IMR-90 (cell line): ENCODE measurements around the gene MCAM. TPM values are rescaled to one million over a fixed set of nuclear protein-coding genes. Genes with fewer than 3 reads are reported as not detected.
A peak's percentile ranks its signal among the peaks of the same experiment; 100 is the strongest.

Experiments used
- ATAC-seq: fragments of 200-7000 bp; cut with Tn5 transposase; 2 replicates; pipeline ENCODE4 v1.9.1; 2020; ENCODE audit warnings: low read depth, mild to moderate bottlenecking, moderate library complexity
- BruUV-seq: library from RNA; stranded (reverse); fragments of 400-500 nt; replicated peaks from 2 replicates; lab custom pipeline; 2021; lab: Mats Ljungman, UMichigan
- CTCF ChIA-PET: fragments of 300-600 bp; formaldehyde crosslinking; extraction: SDS; loops from one replicate; lab custom pipeline; 2021; ENCODE audit warnings: antibody characterized with exemption; lab: Yijun Ruan, JAX
- POLR2A ChIA-PET: fragments of 300-600 bp; sonication (Branson Sonifier 250); formaldehyde crosslinking; loops from one replicate; lab custom pipeline; 2022; ENCODE audit warnings: antibody characterized with exemption; ENCODE audit not compliant: unreplicated experiment; lab: Charles Lee
- DNase-seq: peaks from one replicate; pipeline ENCODE4 v3.0.0; 2013
- H2AFZ ChIP-seq: replicated peaks from 2 replicates; pipeline ENCODE3; 2013; ENCODE audit warnings: low read length, mild to moderate bottlenecking; ENCODE audit not compliant: poor library complexity
- H2AK5ac ChIP-seq: 2 replicates; pipeline ENCODE4 v1.6.1; 2013; ENCODE audit warnings: low read depth, low read length, inconsistent platforms
- H2AK9ac ChIP-seq: replicated peaks from 2 replicates; pipeline ENCODE3; 2013; ENCODE audit warnings: mild to moderate bottlenecking, low read depth, low read length, moderate library complexity; ENCODE audit not compliant: poor library complexity
- H2BK120ac ChIP-seq: 2 replicates; pipeline ENCODE4 v1.6.1; 2013; ENCODE audit warnings: low read depth, low read length, inconsistent platforms
- H2BK15ac ChIP-seq: 3 replicates; pipeline ENCODE4 v1.6.1; 2013; ENCODE audit warnings: low read depth, low read length, inconsistent platforms
- H2BK20ac ChIP-seq: 2 replicates; pipeline ENCODE4 v1.6.1; 2013; ENCODE audit warnings: low read depth, mild to moderate bottlenecking, inconsistent platforms, low read length, moderate library complexity
- H2BK5ac ChIP-seq: 2 replicates; pipeline ENCODE4 v1.6.1; 2013; ENCODE audit warnings: mild to moderate bottlenecking, low read depth, low read length, inconsistent platforms; ENCODE audit not compliant: poor library complexity, severe bottlenecking
- H3K14ac ChIP-seq: replicated peaks from 2 replicates; pipeline ENCODE4 v1.6.1; 2013; ENCODE audit warnings: low read depth, low read length, inconsistent platforms
- H3K18ac ChIP-seq: 2 replicates; pipeline ENCODE4 v1.6.1; 2013; ENCODE audit warnings: low read depth, low read length, control low read depth
- H3K23ac ChIP-seq: 2 replicates; pipeline ENCODE4 v1.6.1; 2013; ENCODE audit warnings: low read depth, low read length, inconsistent platforms
- H3K27ac ChIP-seq: 2 replicates; pipeline ENCODE4 v1.5.1; 2013; ENCODE audit warnings: mild to moderate bottlenecking, control low read depth, low read length; ENCODE audit not compliant: insufficient read depth
- H3K27me3 ChIP-seq: 2 replicates; pipeline ENCODE4 v1.6.1; 2013; ENCODE audit warnings: low read length; ENCODE audit not compliant: control insufficient read depth, insufficient read depth
- H3K36me3 ChIP-seq: 2 replicates; pipeline ENCODE4 v1.6.1; 2013; ENCODE audit warnings: low read length, mixed read lengths; ENCODE audit not compliant: control insufficient read depth, insufficient read depth
- H3K4ac ChIP-seq: 2 replicates; pipeline ENCODE4 v1.6.1; 2013; ENCODE audit warnings: low read depth, low read length, inconsistent platforms
- H3K4me1 ChIP-seq: 2 replicates; pipeline ENCODE4 v1.6.1; 2013; ENCODE audit warnings: low read length, mixed read lengths; ENCODE audit not compliant: control insufficient read depth, insufficient read depth
- H3K4me2 ChIP-seq: 2 replicates; pipeline ENCODE4 v1.6.1; 2013; ENCODE audit warnings: low read depth, mild to moderate bottlenecking, control low read depth, low read length, moderate library complexity
- H3K4me3 ChIP-seq: 2 replicates; pipeline ENCODE4 v1.5.1; 2013; ENCODE audit warnings: low read depth, mild to moderate bottlenecking, control low read depth, low read length, moderate library complexity; ENCODE audit not compliant: insufficient read depth
- H3K56ac ChIP-seq: 2 replicates; pipeline ENCODE4 v1.6.1; 2013; ENCODE audit warnings: low read length, inconsistent platforms; ENCODE audit not compliant: insufficient read depth; ENCODE audit errors: extremely low read depth
- H3K79me1 ChIP-seq, 2 experiments: 2 replicates each; pipeline ENCODE4 v1.6.1; 2013; ENCODE audit warnings: low read length in 2 of 2, inconsistent platforms in 1 of 2, low read depth in 1 of 2
- H3K9ac ChIP-seq: 2 replicates; pipeline ENCODE4 v1.6.1; 2013; ENCODE audit warnings: low read depth, low read length, control low read depth
- H3K9me1 ChIP-seq: 2 replicates; pipeline ENCODE4 v1.6.1; 2013; ENCODE audit warnings: low read length, inconsistent platforms; ENCODE audit not compliant: insufficient read depth
- H3K9me3 ChIP-seq: 2 replicates; pipeline ENCODE4 v1.6.1; 2013; ENCODE audit warnings: low read length; ENCODE audit not compliant: control insufficient read depth, insufficient read depth
- H4K20me1 ChIP-seq: 2 replicates; pipeline ENCODE4 v1.6.1; 2013; ENCODE audit warnings: low read length, inconsistent platforms; ENCODE audit not compliant: insufficient read depth
- H4K5ac ChIP-seq: 2 replicates; pipeline ENCODE4 v1.6.1; 2013; ENCODE audit warnings: mild to moderate bottlenecking, low read depth, low read length, control low read depth
- H4K8ac ChIP-seq, 2 experiments: 2 replicates each; pipeline ENCODE4 v1.6.1; 2013; ENCODE audit warnings: low read depth in 2 of 2, low read length in 2 of 2, control low read depth in 1 of 2, inconsistent platforms in 1 of 2
- H4K91ac ChIP-seq: 2 replicates; pipeline ENCODE4 v1.6.1; 2013; ENCODE audit warnings: low read depth, low read length, inconsistent platforms; ENCODE audit not compliant: insufficient read depth
- BHLHE40 ChIP-seq: fragments of 150-350 bp; IDR thresholded peaks from 2 replicates; pipeline ENCODE4 v1.6.1; 2016; ENCODE audit warnings: mild to moderate bottlenecking, low read depth, low read length
- CHD1 ChIP-seq: IDR thresholded peaks from 2 replicates; pipeline ENCODE4 v1.6.1; 2012; ENCODE audit warnings: low read depth, low read length, improper control_type of control experiment
- FOS ChIP-seq: fragments of 150-350 bp; IDR thresholded peaks from 2 replicates; pipeline ENCODE4 v1.6.1; 2016; ENCODE audit warnings: low read depth, low read length
- MAFK ChIP-seq: IDR thresholded peaks from 2 replicates; pipeline ENCODE4 v1.6.1; 2012; ENCODE audit warnings: low read depth, low read length, improper control_type of control experiment
- MXI1 ChIP-seq: IDR thresholded peaks from 2 replicates; pipeline ENCODE4 v1.6.1; 2012; ENCODE audit warnings: low read depth, mild to moderate bottlenecking, low read length, moderate library complexity, borderline replicate concordance
- NFE2L2 ChIP-seq: fragments of 150-350 bp; IDR thresholded peaks from 2 replicates; pipeline ENCODE4 v1.6.1; 2016; ENCODE audit warnings: low read depth, mild to moderate bottlenecking, low read length
- POLR2A ChIP-seq: IDR thresholded peaks from 2 replicates; pipeline ENCODE4 v1.6.1; 2012; ENCODE audit warnings: mild to moderate bottlenecking, low read depth, low read length
- WGBS, 2 experiments: methylation state at CpG; one replicate each; pipeline versions ENCODE4 v1.1.5 to v1.1.7; 2013; ENCODE audit warnings: missing lambda C conversion rate in 2 of 2; ENCODE audit not compliant: insufficient read length in 1 of 2; ENCODE audit errors: extremely low coverage in 2 of 2; 5-methylcytosine and 5-hydroxymethylcytosine counted together
- dilution Hi-C: fragments of 300-500 bp; cut with HindIII; formaldehyde crosslinking; loops from one replicate; pipeline ENCODE4 v1.14.3; 2018; ENCODE audit warnings: low sequenced_read_pairs; ENCODE audit not compliant: unreplicated experiment
- in situ Hi-C: fragments of 300-500 bp; cut with MboI; formaldehyde crosslinking; loops from 3 replicates; pipeline ENCODE4 v1.14.3; 2019; ENCODE audit warnings: low sequenced_read_pairs, inconsistent platforms, mixed read lengths
- intact Hi-C: fragments of 100-400 bp; cut with micrococcal nuclease; formaldehyde crosslinking; loops from 2 replicates; pipeline ENCODE4 v1.10.0; 2022
- polyA plus RNA-seq, 3 experiments: library from polyadenylated mRNA; depleted of rRNA; stranded (reverse); fragments of >200 nt; gene quantifications; 2 replicates each; pipeline ENCODE4 v1.2.3, GENCODE V29; 2012; ENCODE audit warnings: low replicate concordance in 1 of 3
- total RNA-seq: library from RNA; depleted of rRNA; stranded (reverse); fragments of >200 nt; gene quantifications from 2 replicates; pipeline ENCODE4 v1.2.3, GENCODE V29; 2012
- TF ChIP-seq, protein P1 (sequence below): fragments of 150-350 bp; IDR thresholded peaks from 2 replicates; pipeline ENCODE4 v1.6.1; 2017; ENCODE audit warnings: mild to moderate bottlenecking, antibody characterized with exemption, low read length, low read depth
- TF ChIP-seq, protein P2 (sequence below): fragments of 150-350 bp; IDR thresholded peaks from 2 replicates; pipeline ENCODE4 v1.6.1; 2016; ENCODE audit warnings: low read depth, mild to moderate bottlenecking, low read length, moderate library complexity, borderline replicate concordance

The MCAM gene
- total and polyA plus RNA-seq, 2 of the 4 experiments (the other 2 are of a cell fraction): 95.1 to 131 TPM

DNA sequence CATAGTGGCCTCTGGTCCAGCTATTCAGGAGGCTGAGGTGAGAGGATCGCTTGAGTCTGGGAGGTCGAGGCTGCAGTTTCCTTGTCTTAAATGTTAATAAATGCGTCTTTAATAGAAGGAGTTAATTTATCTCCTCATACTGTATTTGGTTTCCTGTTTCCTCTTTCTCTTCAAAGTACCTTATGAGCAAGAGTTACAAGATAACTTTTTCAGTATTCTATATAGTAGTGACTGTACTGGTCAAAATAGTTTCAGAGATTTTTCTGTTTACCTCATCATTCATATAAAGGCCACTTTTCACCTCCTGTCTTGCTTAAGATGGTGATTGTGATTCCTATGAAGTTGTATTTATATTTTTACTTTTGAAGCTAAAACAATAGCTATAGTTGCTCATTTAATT is 50.9 kb downstream of the MCAM start (continued):
- TF ChIP-seq MAFK: no peak
- TF ChIP-seq NFE2L2: no peak
- no peak for TF ChIP-seq MXI1
- no peak for TF ChIP-seq FOS

DNA sequence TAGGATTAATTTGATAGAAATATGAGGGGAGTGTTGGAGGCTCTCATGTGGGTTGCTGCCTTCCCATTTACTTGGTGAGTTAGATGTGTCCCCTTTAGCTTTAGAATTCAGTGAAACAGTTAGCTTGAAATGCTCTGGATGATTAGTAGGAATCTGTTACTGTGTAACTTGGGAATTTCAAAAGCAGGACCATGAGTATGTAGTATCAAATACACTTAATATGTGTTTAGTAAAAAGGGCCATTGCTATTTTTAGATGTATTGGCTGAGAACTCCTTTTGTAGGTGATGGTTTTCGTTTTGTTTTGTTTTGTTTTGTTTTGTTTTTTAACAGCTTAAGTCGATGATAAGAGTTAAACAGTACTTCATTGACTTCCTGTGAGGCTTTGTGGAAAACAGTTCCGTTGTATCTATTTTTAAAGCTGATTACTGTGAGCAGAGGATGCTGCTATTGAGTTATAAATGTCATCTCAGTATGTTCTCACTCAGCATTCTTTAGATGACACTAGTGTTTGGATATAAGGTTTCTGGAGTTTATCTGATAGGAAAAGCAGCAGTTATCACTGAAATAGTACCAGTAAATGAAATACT is 53.5 kb downstream of the MCAM start:
- H2AK9ac ChIP-seq: no peak overlapping the region
- no peak overlapping the region; the same call in 1 of the 2 replicates for H2BK120ac ChIP-seq
- peaks cover 12% of the 10 kb centered on the region; the same call in 1 of the 2 replicates for H3K9me1 ChIP-seq
- no peak overlapping the region for H3K9ac ChIP-seq
- peaks cover 51% of the 10 kb centered on the region for H4K20me1 ChIP-seq
- H3K18ac ChIP-seq: no peak overlapping the region; the same call in 1 of the 2 replicates
- peaks cover 15% of the 10 kb centered on the region for H3K4me1 ChIP-seq
- H3K79me1 ChIP-seq: peaks cover 33 to 80% of the 10 kb centered on the region in 2 experiments
- H3K23ac ChIP-seq: peak overlapping the region; percentile 48
- H2BK20ac ChIP-seq: no peak overlapping the region
- H3K56ac ChIP-seq: no peak overlapping the region
- no peaks in the 10 kb centered on the region for H3K9me3 ChIP-seq
- H4K8ac ChIP-seq: 0 out of 4 replicates have a peak overlapping the region, but pooled peaks of 1 of the 2 experiments have one; percentile 0
- BruUV-seq: no TSS peak
- H3K36me3 ChIP-seq: no peaks in the 10 kb centered on the region; the same call in none of the 2 replicates
- dilution Hi-C loops: no loop called here
- no peak overlapping the region for H3K4me3 ChIP-seq
- H4K91ac ChIP-seq: no peak overlapping the region
- no peak overlapping the region for H2AFZ ChIP-seq
- intact Hi-C loops: loop anchor here (5.0 kb wide), 1 partner anchor 56 kb away; the partner anchor contains the start of gene CBL
- TF ChIP-seq CHD1 (no peak), POLR2A (no peak), BHLHE40 (no peak)
- TF ChIP-seq, protein P1, sequence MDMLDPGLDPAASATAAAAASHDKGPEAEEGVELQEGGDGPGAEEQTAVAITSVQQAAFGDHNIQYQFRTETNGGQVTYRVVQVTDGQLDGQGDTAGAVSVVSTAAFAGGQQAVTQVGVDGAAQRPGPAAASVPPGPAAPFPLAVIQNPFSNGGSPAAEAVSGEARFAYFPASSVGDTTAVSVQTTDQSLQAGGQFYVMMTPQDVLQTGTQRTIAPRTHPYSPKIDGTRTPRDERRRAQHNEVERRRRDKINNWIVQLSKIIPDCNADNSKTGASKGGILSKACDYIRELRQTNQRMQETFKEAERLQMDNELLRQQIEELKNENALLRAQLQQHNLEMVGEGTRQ: no peak
- TF ChIP-seq, protein P2, sequence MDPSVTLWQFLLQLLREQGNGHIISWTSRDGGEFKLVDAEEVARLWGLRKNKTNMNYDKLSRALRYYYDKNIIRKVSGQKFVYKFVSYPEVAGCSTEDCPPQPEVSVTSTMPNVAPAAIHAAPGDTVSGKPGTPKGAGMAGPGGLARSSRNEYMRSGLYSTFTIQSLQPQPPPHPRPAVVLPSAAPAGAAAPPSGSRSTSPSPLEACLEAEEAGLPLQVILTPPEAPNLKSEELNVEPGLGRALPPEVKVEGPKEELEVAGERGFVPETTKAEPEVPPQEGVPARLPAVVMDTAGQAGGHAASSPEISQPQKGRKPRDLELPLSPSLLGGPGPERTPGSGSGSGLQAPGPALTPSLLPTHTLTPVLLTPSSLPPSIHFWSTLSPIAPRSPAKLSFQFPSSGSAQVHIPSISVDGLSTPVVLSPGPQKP: no peak
- no peak overlapping the region for H3K14ac ChIP-seq
- H4K5ac ChIP-seq: no peak overlapping the region
- peak overlapping the region; percentile 41 for H2BK5ac ChIP-seq
- in situ Hi-C loops: no loop called here
- H3K4ac ChIP-seq: no peak overlapping the region; the same call in 1 of the 2 replicates
- no CpG with 5 or more reads among the region's 3 CpGs for whole genome bisulfite sequencing, 2 experiments
- DNase-seq (peak; percentile 12), ATAC-seq (peak; percentile 58)
- POLR2A ChIA-PET: interaction anchor here (0.6 to 0.7 kb wide), 2 partner anchors 72 to 114 kb away, joined by 3 to 4 read pairs; no protein-coding TSS in a partner anchor
- CTCF ChIA-PET: interaction anchor here (0.6 to 1.2 kb wide), 4 partner anchors 9 to 273 kb away, joined by 3 read pairs; no protein-coding TSS in a partner anchor
- no peaks in the 10 kb centered on the region for H3K27me3 ChIP-seq
- H3K27ac ChIP-seq: no peak overlapping the region
- H2BK15ac ChIP-seq: no peak overlapping the region
- H2AK5ac ChIP-seq: no peak overlapping the region
- peak overlapping the region; percentile 92 for H3K4me2 ChIP-seq
